ENCODE results near the gene TANK. TPM values are rescaled to one million over a fixed set of nuclear protein-coding genes. Genes with fewer than 3 reads are reported as not detected.

TANK gene
- total RNA-seq, 4 donors from 2014 or later, result 63.8 to 97.7 (median 88.8) TPM

GRCh38 chr2:161219211-161219610 lies 59.0 kb downstream of the TANK start:
- Histone ChIP-seq H3K4me3 (no peak overlapping the region), H3K4me1 (no peaks in the 10 kb centered on the region), H3K27ac (no peak overlapping the region), H3K9me3 (no peaks in the 10 kb centered on the region), H3K27me3 (no peaks in the 10 kb centered on the region), H3K36me3 (peaks cover 0 to 5% (median 0%) of the 10 kb centered on the region in 3 donors)
- no peak for DNase-seq
- no peak for TF ChIP-seq CTCF (IDR thresholded peaks at IDR 0.05)
- no peak for TF ChIP-seq POLR2A (IDR thresholded peaks at IDR 0.05)

- no peaks in the 10 kb centered on the region for H3K4me1 ChIP-seq
- H3K36me3 ChIP-seq, result peaks cover 0 to 36% (median 0%) of the 10 kb centered on the region in 3 donors
- TF ChIP-seq POLR2A (IDR thresholded peaks at IDR 0.05) (no peak), CTCF (IDR thresholded peaks at IDR 0.05) (peak; percentile 47 to 83 (median 76))
- H3K27ac ChIP-seq, result no peak overlapping the region
- DNase-seq, result no peak
- no peaks in the 10 kb centered on the region for H3K27me3 ChIP-seq
- no peaks in the 10 kb centered on the region for H3K9me3 ChIP-seq
- H3K4me3 ChIP-seq, result no peak overlapping the region
Measured at GRCh38 chr2:161223139-161223732, 63.0 kb downstream of the TANK start.

GRCh38 chr2:161228511-161229240 lies 68.4 kb downstream of the TANK start:
- Histone ChIP-seq H3K9me3 (no peaks in the 10 kb centered on the region), H3K27ac (no peak overlapping the region), H3K27me3 (no peaks in the 10 kb centered on the region), H3K36me3 (peaks cover 0 to 66% (median 0%) of the 10 kb centered on the region in 3 donors), H3K4me3 (no peak overlapping the region), H3K4me1 (no peaks in the 10 kb centered on the region)
- TF ChIP-seq POLR2A (IDR thresholded peaks at IDR 0.05) (no peak), CTCF (IDR thresholded peaks at IDR 0.05) (no peak)
- no peak for DNase-seq

GRCh38 chr2:161230959-161231358 lies 70.7 kb downstream of the TANK start:
- no peak for TF ChIP-seq POLR2A (IDR thresholded peaks at IDR 0.05)
- TF ChIP-seq CTCF (IDR thresholded peaks at IDR 0.05), result no peak
- Histone ChIP-seq H3K4me1 (no peaks in the 10 kb centered on the region), H3K27me3 (no peaks in the 10 kb centered on the region), H3K27ac (no peak overlapping the region), H3K4me3 (no peak overlapping the region), H3K36me3 (peaks cover 0 to 56% (median 0%) of the 10 kb centered on the region in 3 donors), H3K9me3 (no peaks in the 10 kb centered on the region)
- no peak for DNase-seq

GRCh38 chr2:161232571-161232970 lies 72.3 kb downstream of the TANK start:
- Histone ChIP-seq H3K36me3 (peaks cover 0 to 42% (median 0%) of the 10 kb centered on the region in 3 donors), H3K9me3 (no peaks in the 10 kb centered on the region), H3K4me1 (peaks cover 0 to 7% (median 3%) of the 10 kb centered on the region in 4 donors), H3K27ac (no peak overlapping the region), H3K4me3 (no peak overlapping the region), H3K27me3 (no peaks in the 10 kb centered on the region)
- TF ChIP-seq POLR2A (IDR thresholded peaks at IDR 0.05) (no peak), CTCF (IDR thresholded peaks at IDR 0.05) (no peak)
- no peak for DNase-seq

All from Peyer's patch (tissue), 4 donors.